ENCODE measurements around the gene RNF111. TPM values are rescaled to one million over a fixed set of nuclear protein-coding genes. Genes with fewer than 3 reads are reported as not detected.

RNF111 gene
- total and polyA plus RNA-seq, 2 of the 13 experiments (the other 11 are each of a cell fraction or from before 2014, with no cell fraction given) = 12.1 to 23.1 TPM

DNA sequence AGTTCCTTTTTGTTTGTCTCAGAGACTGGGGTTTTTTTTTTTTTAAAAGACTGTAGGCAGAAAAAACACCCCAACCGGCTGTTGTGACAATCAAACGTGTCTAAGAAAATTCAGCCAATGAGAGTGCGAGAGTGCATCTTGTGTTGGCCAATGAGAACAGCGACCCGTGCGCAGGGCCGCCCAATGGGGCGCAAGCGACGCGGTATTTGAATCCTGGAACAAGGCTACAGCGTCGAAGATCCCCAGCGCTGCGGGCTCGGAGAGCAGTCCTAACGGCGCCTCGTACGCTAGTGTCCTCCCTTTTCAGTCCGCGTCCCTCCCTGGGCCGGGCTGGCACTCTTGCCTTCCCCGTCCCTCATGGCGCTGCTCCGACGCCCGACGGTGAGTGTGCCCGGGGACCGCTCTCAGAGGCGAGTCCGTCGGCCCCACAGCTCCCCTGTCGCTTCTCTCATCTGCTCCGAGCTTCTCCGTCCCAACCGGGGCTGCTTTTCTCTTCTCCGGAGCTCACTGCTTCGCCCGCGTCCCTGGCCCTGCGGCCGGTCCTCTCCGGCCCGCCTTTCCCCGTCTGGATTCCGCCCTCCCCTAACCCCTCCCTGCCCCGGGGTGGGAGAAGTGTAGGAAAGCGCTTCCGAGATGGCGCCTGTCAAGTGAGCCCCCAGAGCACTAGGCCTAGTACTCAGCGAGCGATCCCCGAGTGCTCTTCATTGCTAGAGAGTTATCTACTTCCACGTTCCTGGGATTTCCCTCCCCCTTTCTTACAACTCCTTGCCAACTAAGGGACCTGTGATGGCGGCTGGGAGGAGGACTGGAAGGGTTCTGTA is 117.7 kb downstream of the RNF111 start, which contains the start of gene CCNB2 (continued):
- TF ChIP-seq ZNF75D (CRISPR knock-in tag; IDR thresholded peaks at IDR 0.05; ENCODE audit: borderline replicate concordance) = no peak
- no peak for TF ChIP-seq RFXANK (CRISPR knock-in tag; IDR thresholded peaks at IDR 0.05)
- TF ChIP-seq ZNF263 (CRISPR knock-in tag; IDR thresholded peaks at IDR 0.05) = peak; percentile 34; the same call in 1 of the 2 replicates
- no peak for TF ChIP-seq ATF7 (IDR thresholded peaks at IDR 0.05)
- no peak for TF ChIP-seq ATF7 (CRISPR knock-in tag; IDR thresholded peaks at IDR 0.05)
- no peak for TF ChIP-seq JUN (CRISPR knock-in tag; IDR thresholded peaks at IDR 0.05)
- TF ChIP-seq ZBTB33 (CRISPR knock-in tag; IDR thresholded peaks at IDR 0.05) = 0 out of 2 replicates have a peak, but pooled peaks have one; percentile 12
- no peak; the same call in 1 of the 2 replicates for TF ChIP-seq ZNF609 (CRISPR knock-in tag; IDR thresholded peaks at IDR 0.05; ENCODE audit: borderline replicate concordance)
- TF ChIP-seq KDM4B (CRISPR knock-in tag; IDR thresholded peaks at IDR 0.05) = peak; percentile 50; the same call in 1 of the 2 replicates
- TF ChIP-seq ZNF790 (CRISPR knock-in tag; IDR thresholded peaks at IDR 0.05; ENCODE audit: borderline replicate concordance) = no peak
- no peak for TF ChIP-seq NR1H2 (CRISPR knock-in tag; IDR thresholded peaks at IDR 0.05; ENCODE audit: borderline replicate concordance, low read depth)
- TF ChIP-seq, protein P1, sequence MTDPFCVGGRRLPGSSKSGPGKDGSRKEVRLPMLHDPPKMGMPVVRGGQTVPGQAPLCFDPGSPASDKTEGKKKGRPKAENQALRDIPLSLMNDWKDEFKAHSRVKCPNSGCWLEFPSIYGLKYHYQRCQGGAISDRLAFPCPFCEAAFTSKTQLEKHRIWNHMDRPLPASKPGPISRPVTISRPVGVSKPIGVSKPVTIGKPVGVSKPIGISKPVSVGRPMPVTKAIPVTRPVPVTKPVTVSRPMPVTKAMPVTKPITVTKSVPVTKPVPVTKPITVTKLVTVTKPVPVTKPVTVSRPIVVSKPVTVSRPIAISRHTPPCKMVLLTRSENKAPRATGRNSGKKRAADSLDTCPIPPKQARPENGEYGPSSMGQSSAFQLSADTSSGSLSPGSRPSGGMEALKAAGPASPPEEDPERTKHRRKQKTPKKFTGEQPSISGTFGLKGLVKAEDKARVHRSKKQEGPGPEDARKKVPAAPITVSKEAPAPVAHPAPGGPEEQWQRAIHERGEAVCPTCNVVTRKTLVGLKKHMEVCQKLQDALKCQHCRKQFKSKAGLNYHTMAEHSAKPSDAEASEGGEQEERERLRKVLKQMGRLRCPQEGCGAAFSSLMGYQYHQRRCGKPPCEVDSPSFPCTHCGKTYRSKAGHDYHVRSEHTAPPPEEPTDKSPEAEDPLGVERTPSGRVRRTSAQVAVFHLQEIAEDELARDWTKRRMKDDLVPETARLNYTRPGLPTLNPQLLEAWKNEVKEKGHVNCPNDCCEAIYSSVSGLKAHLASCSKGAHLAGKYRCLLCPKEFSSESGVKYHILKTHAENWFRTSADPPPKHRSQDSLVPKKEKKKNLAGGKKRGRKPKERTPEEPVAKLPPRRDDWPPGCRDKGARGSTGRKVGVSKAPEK (CRISPR knock-in tag; IDR thresholded peaks at IDR 0.05; ENCODE audit: borderline replicate concordance) = 0 out of 2 replicates have a peak, but pooled peaks have one; percentile 61
- no peak for TF ChIP-seq SMC3 (IDR thresholded peaks at IDR 0.05; ENCODE audit: low read length)
- peak; percentile 17; the same call in 1 of the 2 replicates for TF ChIP-seq ZNF510 (CRISPR knock-in tag; IDR thresholded peaks at IDR 0.05; ENCODE audit: low read depth)
- no peak for TF ChIP-seq NONO (IDR thresholded peaks at IDR 0.05)
- no peak; the same call in 1 of the 2 replicates for TF ChIP-seq NONO (CRISPR knock-in tag; conservative IDR thresholded peaks at IDR 0.05)
- TF ChIP-seq SP1 (IDR thresholded peaks at IDR 0.05) = no peak
- no peak for TF ChIP-seq SP1 (CRISPR knock-in tag; IDR thresholded peaks at IDR 0.05)
- peak; percentile 57; the same call in 1 of the 2 replicates for TF ChIP-seq CREM (IDR thresholded peaks at IDR 0.05)
- TF ChIP-seq CREM (CRISPR knock-in tag; IDR thresholded peaks at IDR 0.05) = no peak
- 0 out of 2 replicates have a peak, but pooled peaks have one; percentile 67 for TF ChIP-seq HOXD1 (CRISPR knock-in tag; IDR thresholded peaks at IDR 0.05)
- TF ChIP-seq SNAI1 (CRISPR knock-in tag; IDR thresholded peaks at IDR 0.05; ENCODE audit: borderline replicate concordance) = no peak
